HL-60 (cell line): ENCODE data around the gene ATF6.

Experiments used
- DNase-seq, 2 experiments: peaks; one replicate each; pipeline ENCODE4 v3.0.0-alpha.2; 2010 to 2020; ENCODE audit warnings: low read depth in 1 of 2, low spot score in 1 of 2
- H3K27ac ChIP-seq: fragments of 250-450 bp; sonication (Bioruptor Pico); replicated peaks from 2 replicates; pipeline ENCODE4 v1.5.1; 2020; ENCODE audit warnings: mild to moderate bottlenecking, moderate library complexity
- H3K27me3 ChIP-seq: fragments of 250-450 bp; sonication (Bioruptor Pico); 2 replicates; pipeline ENCODE4 v1.5.1; 2021; ENCODE audit warnings: mild to moderate bottlenecking, moderate library complexity; ENCODE audit not compliant: insufficient read depth, poor library complexity, severe bottlenecking
- H3K4me3 ChIP-seq: replicated peaks from 2 replicates; pipeline ENCODE4 v1.5.1; 2011; ENCODE audit warnings: mild to moderate bottlenecking, control low read depth, low read length; ENCODE audit not compliant: insufficient read depth
- GABPA ChIP-seq: IDR thresholded peaks from 2 replicates; pipeline ENCODE4 v1.6.1; 2012; ENCODE audit warnings: low read depth
- POLR2AphosphoS5 ChIP-seq: IDR thresholded peaks from 2 replicates; pipeline ENCODE4 v1.6.1; 2012; ENCODE audit warnings: low read depth
- SPI1 ChIP-seq: IDR thresholded peaks from 2 replicates; pipeline ENCODE4 v1.6.1; 2012; ENCODE audit warnings: low read depth, mild to moderate bottlenecking, borderline replicate concordance
- TF ChIP-seq, protein P1 (sequence below): IDR thresholded peaks from 2 replicates; pipeline ENCODE4 v1.6.1; 2012; ENCODE audit warnings: low read depth; ENCODE audit not compliant: insufficient replicate concordance
- TF ChIP-seq, protein P2 (sequence below): IDR thresholded peaks from one replicate; pipeline ENCODE4 v1.5.1; 2011; ENCODE audit warnings: low read length, control low read depth, inconsistent platforms; ENCODE audit not compliant: insufficient read depth

Gene ATF6

DNA sequence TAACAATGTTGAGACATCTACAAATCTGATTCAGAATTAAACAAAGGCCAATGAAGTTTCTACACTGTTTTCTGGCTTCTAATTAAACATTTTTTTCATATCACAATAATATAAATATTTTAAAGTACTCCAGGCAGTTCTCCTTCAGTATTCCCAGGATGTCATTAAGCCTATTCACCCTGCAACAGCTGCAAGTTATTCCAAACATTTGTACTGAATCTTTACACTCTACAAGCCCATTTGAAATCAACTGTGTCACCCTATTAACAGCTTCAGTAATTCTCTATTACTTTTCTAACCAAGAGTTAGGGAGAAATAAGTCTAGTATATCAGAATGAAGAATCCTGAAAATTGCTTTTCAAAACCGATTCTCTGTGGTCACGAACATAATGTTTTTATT is 133.0 kb downstream of the ATF6 start:
- Histone ChIP-seq H3K27me3 (no peaks in the 10 kb centered on the region), H3K27ac (no peak overlapping the region), H3K4me3 (no peak overlapping the region)
- no peak for DNase-seq
- no peak for TF ChIP-seq POLR2AphosphoS5
- TF ChIP-seq GABPA = no peak
- TF ChIP-seq SPI1 = no peak

DNA sequence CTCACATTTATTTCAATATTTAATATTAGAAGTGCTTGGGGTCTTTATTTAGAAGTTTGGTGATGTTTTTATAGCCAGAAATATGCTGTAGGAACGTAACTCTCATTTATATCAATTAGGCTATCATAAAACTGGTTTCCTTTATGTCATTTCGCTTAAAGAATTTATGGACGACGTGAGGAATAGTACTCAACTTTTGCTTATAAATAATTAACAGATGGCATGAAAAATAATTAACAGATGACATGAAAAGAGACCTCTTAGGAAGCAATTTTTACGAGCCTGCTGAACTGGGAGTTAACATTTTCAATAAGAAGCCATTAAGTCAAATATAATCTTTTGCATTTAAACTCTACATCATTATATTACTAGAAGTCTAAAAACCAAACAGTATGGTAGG is 134.0 kb downstream of the ATF6 start:
- no peak overlapping the region for H3K4me3 ChIP-seq
- no peak for DNase-seq
- TF ChIP-seq, protein P1, sequence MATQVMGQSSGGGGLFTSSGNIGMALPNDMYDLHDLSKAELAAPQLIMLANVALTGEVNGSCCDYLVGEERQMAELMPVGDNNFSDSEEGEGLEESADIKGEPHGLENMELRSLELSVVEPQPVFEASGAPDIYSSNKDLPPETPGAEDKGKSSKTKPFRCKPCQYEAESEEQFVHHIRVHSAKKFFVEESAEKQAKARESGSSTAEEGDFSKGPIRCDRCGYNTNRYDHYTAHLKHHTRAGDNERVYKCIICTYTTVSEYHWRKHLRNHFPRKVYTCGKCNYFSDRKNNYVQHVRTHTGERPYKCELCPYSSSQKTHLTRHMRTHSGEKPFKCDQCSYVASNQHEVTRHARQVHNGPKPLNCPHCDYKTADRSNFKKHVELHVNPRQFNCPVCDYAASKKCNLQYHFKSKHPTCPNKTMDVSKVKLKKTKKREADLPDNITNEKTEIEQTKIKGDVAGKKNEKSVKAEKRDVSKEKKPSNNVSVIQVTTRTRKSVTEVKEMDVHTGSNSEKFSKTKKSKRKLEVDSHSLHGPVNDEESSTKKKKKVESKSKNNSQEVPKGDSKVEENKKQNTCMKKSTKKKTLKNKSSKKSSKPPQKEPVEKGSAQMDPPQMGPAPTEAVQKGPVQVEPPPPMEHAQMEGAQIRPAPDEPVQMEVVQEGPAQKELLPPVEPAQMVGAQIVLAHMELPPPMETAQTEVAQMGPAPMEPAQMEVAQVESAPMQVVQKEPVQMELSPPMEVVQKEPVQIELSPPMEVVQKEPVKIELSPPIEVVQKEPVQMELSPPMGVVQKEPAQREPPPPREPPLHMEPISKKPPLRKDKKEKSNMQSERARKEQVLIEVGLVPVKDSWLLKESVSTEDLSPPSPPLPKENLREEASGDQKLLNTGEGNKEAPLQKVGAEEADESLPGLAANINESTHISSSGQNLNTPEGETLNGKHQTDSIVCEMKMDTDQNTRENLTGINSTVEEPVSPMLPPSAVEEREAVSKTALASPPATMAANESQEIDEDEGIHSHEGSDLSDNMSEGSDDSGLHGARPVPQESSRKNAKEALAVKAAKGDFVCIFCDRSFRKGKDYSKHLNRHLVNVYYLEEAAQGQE = no peak
- TF ChIP-seq SPI1 = no peak
- TF ChIP-seq POLR2AphosphoS5 = no peak
- no peak for TF ChIP-seq GABPA
- TF ChIP-seq, protein P2, sequence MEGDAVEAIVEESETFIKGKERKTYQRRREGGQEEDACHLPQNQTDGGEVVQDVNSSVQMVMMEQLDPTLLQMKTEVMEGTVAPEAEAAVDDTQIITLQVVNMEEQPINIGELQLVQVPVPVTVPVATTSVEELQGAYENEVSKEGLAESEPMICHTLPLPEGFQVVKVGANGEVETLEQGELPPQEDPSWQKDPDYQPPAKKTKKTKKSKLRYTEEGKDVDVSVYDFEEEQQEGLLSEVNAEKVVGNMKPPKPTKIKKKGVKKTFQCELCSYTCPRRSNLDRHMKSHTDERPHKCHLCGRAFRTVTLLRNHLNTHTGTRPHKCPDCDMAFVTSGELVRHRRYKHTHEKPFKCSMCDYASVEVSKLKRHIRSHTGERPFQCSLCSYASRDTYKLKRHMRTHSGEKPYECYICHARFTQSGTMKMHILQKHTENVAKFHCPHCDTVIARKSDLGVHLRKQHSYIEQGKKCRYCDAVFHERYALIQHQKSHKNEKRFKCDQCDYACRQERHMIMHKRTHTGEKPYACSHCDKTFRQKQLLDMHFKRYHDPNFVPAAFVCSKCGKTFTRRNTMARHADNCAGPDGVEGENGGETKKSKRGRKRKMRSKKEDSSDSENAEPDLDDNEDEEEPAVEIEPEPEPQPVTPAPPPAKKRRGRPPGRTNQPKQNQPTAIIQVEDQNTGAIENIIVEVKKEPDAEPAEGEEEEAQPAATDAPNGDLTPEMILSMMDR = no peak

DNA sequence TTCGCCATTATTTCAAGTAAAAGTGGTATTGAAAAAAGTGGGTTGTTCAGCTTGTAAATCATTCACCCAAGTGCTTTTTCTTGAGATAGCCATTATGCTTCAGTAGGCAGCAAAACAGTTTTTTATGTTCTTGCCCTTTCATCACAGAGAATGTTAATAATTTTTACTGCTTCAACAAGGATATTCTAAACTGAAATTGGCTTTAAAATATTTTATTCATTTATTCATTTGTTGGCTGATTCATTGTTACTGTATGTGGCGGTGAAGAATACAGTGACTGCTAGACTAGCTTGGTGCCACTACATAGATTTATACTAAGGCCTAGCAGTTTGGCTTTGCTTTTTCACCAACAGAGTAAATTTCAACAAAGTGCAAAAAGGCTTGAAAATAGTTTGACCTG is 136.1 kb downstream of the ATF6 start:
- H3K27me3 ChIP-seq = no peaks in the 10 kb centered on the region
- TF ChIP-seq, protein P1 = no peak
- TF ChIP-seq, protein P2 = no peak
- TF ChIP-seq POLR2AphosphoS5 = no peak
- DNase-seq = no peak
- no peak overlapping the region for H3K4me3 ChIP-seq
- H3K27ac ChIP-seq = no peak overlapping the region

More for the DNA sequence above, 134.0 kb downstream of the ATF6 start:
- Histone ChIP-seq H3K27me3 (no peaks in the 10 kb centered on the region), H3K27ac (no peak overlapping the region)

DNA sequence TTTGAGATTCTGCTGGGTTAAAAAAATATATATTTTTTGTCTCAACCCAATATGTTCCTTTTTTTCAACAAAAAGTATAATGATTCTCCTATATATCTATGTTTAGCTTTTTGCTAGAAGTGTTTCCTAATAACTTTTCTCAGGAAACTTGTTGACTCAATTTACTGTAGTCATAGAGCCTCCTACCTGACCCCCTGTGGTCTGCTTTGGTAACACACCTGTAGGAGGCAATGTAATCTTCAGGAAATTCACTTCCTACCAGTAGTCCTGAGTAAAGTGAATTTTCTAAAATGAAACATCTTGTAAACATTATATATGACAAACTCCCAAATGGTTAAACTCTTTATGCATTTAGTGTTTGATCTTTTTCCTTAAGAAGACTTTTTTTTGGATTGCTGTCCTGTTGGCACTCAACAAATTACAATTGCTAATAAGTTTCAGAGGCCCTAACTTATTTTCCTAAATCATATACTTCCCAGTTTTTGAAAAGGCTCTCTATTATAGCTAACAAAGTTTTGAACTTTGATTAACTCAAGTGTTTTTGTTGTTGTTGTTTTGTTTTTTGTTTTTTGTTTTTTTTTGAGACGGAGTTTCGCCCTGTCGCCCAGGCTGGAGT is 139.3 kb downstream of the ATF6 start:
- DNase-seq = peak in 1 of 2 experiments; percentile 21
- no peaks in the 10 kb centered on the region for H3K27me3 ChIP-seq
- TF ChIP-seq, protein P2 = peak; percentile 23
- TF ChIP-seq, protein P1 = no peak
- H3K27ac ChIP-seq = no peak overlapping the region
- H3K4me3 ChIP-seq = no peak overlapping the region
